HL-60 (cell line): Measurements from ENCODE around the gene TMTC4.

Experiments used
- GABPA ChIP-seq: IDR thresholded peaks from 2 replicates; pipeline ENCODE4 v1.6.1; 2012; ENCODE audit warnings: low read depth
- POLR2AphosphoS5 ChIP-seq: IDR thresholded peaks from 2 replicates; pipeline ENCODE4 v1.6.1; 2012; ENCODE audit warnings: low read depth
- SPI1 ChIP-seq: IDR thresholded peaks from 2 replicates; pipeline ENCODE4 v1.6.1; 2012; ENCODE audit warnings: low read depth, mild to moderate bottlenecking, borderline replicate concordance
- TF ChIP-seq, protein P1 (sequence below): IDR thresholded peaks from one replicate; pipeline ENCODE4 v1.5.1; 2011; ENCODE audit warnings: low read length, control low read depth, inconsistent platforms; ENCODE audit not compliant: insufficient read depth
- TF ChIP-seq, protein P2 (sequence below): IDR thresholded peaks from 2 replicates; pipeline ENCODE4 v1.6.1; 2012; ENCODE audit warnings: low read depth; ENCODE audit not compliant: insufficient replicate concordance

DNA sequence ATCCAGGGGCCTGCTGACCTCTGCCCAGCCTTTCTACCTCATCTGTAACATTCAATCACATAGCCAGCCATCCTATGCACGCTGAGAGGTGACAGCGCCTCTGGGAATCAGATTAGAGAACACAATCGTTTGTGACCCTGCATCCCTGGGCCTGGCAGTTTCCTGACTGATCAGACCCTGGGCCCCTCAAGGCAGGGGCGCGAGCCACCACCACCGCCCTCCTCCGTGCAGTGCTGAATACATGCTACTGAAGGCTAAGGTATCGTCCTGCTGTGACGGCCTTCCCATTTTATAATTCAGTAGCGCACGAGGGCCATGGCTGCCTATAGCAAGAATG lies 1.3 kb downstream of the TMTC4 start:
- TF ChIP-seq SPI1, result no peak
- TF ChIP-seq, protein P1, sequence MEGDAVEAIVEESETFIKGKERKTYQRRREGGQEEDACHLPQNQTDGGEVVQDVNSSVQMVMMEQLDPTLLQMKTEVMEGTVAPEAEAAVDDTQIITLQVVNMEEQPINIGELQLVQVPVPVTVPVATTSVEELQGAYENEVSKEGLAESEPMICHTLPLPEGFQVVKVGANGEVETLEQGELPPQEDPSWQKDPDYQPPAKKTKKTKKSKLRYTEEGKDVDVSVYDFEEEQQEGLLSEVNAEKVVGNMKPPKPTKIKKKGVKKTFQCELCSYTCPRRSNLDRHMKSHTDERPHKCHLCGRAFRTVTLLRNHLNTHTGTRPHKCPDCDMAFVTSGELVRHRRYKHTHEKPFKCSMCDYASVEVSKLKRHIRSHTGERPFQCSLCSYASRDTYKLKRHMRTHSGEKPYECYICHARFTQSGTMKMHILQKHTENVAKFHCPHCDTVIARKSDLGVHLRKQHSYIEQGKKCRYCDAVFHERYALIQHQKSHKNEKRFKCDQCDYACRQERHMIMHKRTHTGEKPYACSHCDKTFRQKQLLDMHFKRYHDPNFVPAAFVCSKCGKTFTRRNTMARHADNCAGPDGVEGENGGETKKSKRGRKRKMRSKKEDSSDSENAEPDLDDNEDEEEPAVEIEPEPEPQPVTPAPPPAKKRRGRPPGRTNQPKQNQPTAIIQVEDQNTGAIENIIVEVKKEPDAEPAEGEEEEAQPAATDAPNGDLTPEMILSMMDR, result no peak
- TF ChIP-seq, protein P2, sequence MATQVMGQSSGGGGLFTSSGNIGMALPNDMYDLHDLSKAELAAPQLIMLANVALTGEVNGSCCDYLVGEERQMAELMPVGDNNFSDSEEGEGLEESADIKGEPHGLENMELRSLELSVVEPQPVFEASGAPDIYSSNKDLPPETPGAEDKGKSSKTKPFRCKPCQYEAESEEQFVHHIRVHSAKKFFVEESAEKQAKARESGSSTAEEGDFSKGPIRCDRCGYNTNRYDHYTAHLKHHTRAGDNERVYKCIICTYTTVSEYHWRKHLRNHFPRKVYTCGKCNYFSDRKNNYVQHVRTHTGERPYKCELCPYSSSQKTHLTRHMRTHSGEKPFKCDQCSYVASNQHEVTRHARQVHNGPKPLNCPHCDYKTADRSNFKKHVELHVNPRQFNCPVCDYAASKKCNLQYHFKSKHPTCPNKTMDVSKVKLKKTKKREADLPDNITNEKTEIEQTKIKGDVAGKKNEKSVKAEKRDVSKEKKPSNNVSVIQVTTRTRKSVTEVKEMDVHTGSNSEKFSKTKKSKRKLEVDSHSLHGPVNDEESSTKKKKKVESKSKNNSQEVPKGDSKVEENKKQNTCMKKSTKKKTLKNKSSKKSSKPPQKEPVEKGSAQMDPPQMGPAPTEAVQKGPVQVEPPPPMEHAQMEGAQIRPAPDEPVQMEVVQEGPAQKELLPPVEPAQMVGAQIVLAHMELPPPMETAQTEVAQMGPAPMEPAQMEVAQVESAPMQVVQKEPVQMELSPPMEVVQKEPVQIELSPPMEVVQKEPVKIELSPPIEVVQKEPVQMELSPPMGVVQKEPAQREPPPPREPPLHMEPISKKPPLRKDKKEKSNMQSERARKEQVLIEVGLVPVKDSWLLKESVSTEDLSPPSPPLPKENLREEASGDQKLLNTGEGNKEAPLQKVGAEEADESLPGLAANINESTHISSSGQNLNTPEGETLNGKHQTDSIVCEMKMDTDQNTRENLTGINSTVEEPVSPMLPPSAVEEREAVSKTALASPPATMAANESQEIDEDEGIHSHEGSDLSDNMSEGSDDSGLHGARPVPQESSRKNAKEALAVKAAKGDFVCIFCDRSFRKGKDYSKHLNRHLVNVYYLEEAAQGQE, result no peak
- no peak for TF ChIP-seq GABPA
- TF ChIP-seq POLR2AphosphoS5, result no peak
